Astrocyte of the hippocampus (primary cell): ENCODE measurements around the gene HOXA3.
A peak's percentile ranks its signal among the peaks of the same experiment; 100 is the strongest.

Source experiments
- DNase-seq: peaks from one replicate; pipeline ENCODE4 v3.0.0; 2011; ENCODE audit warnings: low read depth, low spot score

Gene HOXA3

DNA sequence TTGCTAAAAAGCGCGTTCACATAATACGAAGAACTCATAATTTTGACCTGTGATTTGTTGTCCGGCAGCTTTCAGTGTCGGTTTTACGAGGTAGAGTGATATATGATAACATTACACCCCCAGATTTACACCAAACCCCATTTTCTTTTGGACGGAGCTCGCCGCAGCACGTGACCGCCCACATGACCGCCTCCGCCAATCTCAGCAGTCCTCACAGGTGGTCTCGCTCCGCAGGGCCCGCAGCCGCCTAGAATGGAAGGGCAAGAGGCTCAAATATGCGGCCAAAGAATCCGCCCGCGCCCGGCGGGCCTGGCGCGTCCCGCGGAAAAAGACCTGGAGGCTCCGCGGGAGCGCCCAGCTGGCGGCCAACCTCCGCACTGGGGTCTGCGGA, 4.1 kb upstream of the HOXA3 start, which contains the start of gene HOXA7:
TSS of gene HOXA7 (minus strand) at position 168 of the 391 bp plus-strand sequence. CDS start at position 38, 130 bp downstream.
- DNase-seq: no peak

DNA sequence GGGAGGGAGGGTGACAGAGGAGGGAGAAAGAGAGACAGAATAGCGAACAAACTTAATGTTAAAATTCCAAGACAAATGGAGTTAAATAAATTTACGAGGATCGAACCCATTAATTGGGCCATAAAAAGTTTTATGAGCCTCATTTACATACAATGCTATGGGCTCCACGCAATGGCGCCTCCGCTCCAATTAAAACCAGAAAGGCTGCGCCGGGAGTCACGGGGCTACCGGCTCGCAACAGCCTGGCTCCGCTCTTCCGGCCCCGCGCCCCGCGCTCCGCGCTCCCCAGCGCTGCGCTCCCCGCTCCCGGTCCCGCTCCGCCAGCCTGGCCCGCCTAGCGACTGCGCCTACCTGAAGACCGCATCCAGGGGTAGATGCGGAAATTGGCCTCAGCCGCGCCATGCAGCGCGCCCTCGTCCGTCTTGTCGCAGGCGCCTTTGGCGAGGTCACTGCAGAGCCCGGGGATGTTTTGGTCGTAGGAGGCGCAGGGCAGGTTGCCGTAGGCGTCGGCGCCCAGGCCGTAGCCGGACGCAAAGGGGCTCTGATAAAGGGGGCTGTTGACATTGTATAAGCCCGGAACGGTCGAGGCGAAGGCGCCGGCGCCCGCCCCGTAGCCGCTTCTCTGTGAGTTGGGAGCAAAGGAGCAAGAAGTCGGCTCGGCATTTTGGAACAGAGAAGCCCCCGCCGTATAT, 3.6 kb upstream of the HOXA3 start:
- no peak for DNase-seq

DNA sequence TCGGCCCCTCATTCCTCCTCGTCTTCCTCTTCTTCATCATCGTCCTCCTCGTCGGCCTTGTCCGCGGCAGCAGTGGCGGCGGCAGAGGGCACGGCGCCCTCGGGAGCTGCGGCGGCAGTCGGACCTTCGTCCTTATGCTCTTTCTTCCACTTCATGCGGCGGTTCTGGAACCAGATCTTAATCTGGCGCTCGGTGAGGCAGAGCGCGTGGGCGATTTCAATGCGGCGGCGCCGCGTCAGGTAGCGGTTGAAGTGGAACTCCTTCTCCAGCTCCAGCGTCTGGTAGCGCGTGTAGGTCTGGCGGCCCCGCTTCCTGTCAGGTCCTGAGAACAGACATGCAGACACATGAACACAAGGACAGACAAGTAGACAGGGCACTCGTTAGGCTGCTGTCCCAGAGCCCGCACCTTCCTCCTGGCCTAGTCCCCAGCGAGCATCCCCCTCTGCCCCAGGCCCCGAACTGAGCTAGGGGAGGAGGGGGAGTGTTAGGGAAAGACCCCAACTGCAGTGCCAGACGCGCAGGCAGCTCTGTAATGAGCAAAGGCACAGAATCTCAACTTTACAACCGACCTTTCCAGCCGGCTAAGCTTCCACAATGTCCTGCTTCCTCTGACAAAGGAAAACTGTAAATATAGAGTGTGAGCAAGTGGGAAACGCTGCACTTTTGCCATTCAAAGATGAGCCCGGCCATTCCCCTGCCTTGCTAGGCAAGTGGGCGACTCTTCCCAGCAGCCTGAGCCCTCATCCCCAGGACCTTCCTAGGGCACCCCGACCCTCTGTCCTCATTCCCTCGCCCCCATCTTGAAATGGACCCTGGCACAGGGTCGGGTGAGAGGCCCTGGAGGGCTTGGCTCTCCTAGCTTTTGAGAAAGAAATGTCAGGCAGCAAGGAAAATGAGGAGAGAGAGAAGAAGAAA, 2.8 kb upstream of the HOXA3 start:
- no peak for DNase-seq

DNA sequence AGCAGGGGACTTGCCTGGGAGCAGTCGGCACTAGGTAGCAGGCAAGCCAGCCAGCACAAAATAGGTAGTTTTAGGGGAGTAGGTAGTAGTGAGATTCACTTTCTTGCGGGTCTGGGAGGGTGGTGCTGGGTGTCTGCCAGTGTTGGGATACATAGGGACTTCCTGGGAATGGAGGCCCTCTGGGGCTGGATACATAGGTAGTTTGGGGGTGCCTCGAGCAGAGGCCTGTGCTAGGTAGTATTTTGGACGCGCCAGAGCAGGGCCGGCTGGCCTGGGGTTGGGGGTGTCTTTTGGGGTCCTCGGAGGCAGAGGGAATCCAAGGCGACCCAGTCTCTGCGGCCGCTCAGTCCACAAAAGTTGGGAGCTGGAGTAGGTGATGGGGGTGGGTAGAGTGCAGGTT, 2.0 kb upstream of the HOXA3 start:
- no peak for DNase-seq

DNA sequence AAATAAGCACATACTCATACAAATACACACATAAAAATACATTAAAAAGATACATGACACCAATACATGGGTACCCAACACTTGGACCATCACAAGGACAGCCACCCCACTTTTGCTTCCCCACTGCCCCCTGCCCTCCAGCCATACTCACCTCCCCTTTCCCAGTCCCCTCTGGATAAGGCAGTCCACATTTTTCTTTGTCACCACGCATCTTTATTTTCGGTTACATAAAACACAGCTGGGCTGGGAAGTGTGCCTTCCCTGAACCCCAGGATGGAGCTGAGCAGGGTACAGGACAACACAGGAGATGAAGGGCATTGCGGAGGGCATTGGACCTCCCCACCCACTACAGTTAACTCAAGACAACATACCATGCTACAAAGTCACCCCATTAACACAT, 1.1 kb upstream of the HOXA3 start:
- no peak for DNase-seq

DNA sequence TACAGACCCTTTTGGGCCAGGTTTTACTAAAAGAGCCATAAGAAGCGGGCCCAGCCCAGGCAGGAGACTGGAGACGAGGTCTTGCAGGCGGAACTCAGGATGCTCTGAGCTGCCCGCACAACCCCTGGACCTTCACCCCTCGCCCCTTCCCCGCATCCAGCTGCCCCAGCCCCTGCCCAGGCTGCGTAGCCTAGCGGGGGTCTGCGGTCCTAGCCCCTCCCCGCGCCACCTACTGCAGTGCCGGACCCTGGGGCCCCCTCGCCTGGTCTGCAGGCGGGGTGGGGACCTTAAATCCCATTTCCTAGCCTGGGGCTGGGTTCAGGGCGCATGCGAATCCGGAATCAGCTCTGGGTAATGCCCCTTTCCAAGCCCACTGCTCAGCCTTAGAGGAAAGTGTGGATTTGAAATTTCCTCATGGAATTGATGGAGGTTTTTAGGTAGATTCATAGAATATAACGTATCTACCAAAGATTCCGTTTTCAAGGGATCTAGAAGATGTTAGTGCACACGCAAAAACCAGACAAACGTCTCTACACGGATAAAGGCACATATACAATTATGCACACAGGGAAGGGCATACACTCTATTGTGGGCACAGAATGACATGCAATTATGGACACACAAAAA, 546 bp upstream of the HOXA3 start:
- no peak for DNase-seq

DNA sequence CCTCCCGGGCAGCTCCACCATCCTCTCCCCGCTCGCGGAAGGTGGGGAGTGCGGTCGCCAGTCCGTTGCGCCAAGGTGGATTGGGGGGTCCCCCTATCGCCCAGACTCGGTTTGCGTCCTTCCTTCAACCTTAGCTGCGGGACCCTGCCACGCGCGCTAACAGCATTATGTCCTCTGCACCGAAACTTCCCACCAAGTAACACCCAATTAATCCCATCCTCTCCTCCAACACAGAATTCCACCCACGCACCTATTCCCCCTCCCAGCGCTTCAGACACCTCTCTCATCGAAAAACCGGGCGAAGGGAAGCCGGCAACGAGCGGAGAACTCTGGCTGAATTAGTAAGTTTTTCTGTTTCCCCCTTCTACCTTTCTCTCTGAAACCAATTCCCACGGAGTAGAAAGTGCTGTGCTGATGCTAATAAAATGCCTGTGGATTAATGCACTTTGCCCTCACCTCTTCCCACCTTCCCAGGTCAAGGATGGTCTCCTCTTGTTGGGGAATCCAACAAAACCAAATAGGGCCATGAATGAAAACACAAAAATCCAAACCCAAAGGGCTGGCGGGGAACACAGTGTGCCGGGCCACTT, 947 bp downstream of the HOXA3 start:
- DNase-seq: no peak

DNA sequence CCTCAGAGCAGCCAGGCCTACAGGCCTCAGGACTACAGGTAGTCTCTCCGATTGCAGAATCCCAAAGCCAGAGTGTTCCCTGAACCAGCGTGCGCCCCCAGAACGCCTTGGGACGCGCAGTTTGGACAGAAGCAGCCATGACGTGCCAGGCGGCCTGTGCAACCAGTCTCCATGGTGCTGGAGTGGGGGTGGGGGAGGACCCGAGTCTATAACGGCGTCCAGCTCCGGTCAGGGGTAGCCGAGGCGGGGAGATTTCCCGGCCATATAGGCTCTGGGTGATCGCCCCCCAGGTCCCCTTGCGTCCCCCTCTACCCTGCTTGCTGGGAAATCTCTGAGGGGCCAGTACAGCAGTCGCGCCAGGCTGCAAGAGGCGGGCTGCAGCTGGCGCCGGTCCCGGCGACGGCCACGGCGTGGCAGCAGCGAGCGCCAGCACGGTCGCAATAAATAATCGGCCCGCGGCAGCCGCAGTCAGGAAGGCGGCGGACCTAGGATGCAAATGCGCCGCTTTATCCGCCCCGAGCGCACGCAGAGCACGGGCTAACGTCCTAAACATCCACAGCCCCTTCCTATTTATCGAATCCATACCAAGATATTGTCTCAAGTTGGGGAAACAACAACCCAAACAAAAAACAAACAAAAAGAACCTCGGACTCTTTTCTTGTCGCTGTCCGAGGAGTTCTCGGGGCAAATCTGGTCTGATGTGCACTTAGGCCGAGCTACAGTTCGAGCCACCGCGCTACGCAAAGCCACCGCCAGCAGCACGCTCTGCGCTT, 1.6 kb downstream of the HOXA3 start:
- peak; percentile 78 for DNase-seq

DNA sequence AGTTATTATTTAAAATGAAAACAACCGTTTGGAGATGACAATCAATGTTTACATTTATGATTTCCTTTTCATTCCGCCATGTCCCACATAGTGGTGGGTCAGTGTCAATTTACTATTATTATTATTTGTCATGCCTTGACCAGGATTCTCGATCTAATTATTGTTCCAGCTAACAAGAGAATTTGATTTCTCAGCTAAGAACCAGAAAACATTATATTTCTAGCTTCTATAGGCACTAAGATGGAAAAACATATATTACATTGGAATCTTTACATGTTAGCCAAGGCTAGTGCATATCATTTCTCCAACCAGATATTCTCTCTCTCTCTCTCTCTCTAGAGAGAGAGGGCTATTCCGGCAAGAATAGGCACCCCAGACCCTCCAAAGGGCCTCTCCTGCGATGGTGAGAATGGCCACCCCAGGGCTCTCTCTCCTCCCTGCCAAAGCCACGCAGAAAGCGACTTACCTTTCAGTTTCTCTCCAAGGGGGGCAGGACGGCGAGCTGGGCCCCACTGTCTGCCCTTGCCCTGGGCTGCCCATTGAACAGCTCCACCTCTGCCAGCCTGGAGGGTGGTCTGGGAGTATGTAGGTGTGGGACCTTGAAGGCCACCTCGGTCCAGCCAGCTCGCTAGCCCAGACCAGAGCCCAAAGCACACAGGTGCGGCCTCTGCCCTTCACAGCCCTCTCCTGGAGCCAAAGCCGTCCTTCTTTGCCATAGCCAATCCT, 2.4 kb downstream of the HOXA3 start:
- DNase-seq: no peak

DNA sequence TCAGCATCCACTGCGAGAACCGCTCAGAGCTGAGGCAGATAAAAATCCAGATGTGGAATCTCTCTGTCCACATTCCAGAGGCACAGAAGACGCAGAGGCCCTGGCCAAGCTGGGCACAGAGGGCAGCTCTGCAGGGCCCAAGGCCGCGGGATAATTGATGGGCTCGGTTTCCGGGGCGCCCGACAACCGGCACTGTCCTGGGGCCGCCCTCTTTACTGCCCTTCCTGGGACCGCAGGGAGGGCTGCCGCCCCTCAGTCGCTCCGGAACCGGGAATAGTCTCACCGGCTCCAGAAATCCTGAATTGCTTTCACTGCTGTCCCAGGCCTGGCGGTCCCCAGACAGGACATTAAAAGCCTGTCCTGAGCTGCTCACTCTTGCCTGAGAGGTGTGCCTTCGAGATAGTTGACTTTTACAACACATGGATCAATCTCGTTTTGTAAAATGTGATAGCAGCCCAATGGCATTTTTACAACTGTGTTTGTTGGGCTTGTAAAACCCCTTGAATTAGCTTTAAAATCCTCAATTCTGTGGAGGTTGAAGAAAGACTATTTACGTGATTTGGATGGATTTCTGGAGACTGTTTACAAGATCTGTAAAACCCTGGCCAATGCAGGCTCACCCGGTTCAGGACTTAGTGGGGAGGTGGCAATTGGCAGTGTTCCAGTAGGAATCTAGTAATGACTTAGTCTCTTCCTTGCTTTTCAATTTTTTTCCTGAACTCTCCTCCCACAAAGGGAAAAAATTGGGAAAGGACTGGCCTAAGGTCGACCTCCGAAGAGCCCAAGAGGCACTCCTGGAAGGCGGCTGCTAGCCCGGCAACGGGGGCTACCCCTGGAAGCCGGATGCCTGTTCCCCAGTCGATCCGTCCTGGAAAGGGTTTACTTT, 3.4 kb downstream of the HOXA3 start:
- no peak for DNase-seq

DNA sequence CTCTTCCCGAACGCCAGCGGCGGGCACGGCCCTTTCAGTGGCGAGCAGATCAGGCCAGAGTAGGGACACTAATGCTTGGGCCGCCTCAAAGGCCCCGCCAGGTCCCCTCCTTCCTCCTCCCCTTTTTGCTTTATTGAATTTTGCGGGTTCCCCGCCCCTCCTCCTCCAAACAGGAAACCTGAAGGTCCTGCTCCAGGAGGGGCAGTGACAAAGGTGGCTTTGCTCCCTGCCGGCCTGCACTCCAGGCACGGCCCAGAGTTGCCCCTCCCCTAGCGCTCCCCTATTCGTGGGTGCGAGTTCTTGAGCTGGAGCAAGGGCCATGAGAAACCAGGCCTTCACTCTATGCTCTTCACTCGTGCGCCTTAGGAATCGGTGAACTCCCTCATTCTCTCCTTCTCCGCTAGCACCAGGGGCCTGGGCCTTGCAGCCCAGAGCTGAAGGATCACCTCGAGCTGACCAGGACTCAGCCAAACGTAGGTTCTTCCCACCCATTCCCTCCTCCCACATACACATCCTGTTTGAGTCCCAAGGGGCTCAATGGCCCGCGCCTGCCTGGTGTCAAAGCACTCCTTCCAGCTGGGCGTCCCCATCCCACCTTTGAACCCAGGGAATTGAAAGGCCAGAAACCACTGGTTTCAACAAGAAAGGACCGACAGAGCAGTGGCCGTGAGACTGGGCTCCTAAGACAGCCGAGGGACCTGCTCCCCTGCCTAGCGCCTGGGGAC, 4.2 kb downstream of the HOXA3 start:
- DNase-seq: no peak

DNA sequence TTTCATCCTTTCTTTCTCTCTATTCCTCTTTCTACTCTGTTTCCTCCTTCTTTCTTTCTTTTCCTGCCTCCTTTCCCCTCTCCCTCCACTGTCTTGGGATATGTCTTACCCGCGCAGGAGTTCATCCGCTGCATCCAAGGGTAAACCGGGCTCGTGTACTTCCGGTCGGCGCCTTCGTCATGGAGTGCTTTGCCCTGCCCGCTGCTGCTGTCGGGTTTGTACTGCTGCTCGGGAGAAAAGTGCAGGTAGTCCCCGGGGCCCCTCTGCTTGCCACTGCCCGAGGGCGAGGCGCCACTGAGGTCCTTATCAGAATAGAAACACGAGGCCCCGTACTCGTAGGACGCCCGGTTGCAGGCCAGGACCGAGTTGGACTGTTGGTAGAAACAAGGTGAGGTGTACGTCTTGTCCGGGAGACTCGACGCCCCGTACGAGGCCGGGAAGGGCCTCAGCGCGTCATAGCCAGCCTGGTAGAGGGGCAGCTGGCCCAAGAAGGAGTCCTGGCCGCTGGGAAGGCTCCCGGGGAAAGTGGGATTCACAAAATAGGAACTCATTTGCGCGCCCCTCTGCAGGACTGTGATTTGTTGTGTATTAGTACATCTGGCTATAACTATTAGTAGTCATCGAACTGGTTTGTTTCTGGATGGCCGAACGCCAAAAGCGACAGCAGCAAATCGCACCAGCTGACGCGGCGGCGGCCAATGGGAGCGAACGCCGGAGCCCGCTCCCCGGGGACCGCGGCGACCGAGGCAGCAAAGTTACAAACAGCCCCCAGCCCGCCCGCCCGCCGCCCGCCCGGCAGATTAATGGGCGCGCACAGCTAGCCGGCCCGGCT, 5.0 kb downstream of the HOXA3 start, which contains the start of gene HOXA6:
TSS of gene HOXA6 (minus strand) at position 576 of the 832 bp plus-strand sequence. CDS start at position 551, 25 bp downstream.
- no peak for DNase-seq

DNA sequence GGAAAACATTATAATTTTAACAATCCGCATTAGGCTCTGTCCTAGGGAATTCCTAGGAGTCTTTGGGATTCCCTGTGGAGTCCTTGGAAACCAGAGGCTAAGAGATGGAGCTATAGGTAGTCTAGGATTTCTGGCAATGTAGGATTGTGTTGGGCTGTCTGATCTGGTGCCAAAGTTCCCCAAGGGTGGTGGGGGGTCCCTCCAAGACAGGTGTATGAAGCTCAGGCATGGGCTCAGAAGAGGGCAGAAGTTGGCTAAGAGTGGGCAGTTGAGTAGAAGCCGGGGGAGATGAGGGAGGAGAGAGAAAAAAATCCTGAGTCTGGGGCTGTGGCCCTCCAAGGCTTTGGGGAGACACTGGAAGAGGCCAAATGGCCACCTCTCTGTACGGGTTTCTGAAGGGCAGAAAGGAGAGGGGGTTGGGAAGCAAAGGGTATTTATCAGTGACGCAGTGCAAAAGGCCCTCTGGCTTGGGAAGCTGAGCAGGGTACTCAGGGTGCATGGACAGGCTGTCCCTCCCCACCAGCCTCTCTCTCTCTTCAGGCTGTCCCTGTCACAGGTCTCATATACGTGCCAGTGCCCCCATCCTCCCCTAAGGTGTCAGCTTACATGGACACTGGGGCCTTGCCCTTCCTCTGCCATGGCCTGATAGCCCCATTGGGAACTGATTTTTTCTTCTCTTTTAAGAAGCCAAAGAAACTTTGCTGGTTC, 5.7 kb downstream of the HOXA3 start:
- DNase-seq: no peak

DNA sequence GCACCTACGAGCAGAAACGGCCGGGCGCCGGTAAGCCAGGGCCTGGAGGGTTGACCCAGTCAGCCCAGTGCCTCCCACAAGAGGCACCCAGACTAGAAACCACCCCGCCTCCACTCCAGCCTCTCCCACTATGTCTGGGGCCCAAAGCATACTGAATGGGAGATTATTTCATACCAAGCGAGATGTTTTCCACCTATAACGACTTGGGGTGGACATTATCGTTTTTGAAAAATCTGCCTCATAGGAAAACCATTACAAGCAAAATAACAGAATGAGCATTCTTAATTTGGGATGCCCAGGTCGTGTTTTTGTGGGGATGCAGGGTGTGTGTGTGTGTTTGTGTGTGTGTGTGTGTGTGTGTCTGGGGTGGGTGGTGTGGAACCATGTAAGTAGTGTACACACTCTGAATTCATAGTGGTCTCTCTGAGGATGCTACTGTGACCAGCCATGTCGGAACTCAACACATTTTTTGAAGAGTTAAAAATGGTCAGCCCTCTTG, 6.4 kb downstream of the HOXA3 start:
- no peak for DNase-seq

DNA sequence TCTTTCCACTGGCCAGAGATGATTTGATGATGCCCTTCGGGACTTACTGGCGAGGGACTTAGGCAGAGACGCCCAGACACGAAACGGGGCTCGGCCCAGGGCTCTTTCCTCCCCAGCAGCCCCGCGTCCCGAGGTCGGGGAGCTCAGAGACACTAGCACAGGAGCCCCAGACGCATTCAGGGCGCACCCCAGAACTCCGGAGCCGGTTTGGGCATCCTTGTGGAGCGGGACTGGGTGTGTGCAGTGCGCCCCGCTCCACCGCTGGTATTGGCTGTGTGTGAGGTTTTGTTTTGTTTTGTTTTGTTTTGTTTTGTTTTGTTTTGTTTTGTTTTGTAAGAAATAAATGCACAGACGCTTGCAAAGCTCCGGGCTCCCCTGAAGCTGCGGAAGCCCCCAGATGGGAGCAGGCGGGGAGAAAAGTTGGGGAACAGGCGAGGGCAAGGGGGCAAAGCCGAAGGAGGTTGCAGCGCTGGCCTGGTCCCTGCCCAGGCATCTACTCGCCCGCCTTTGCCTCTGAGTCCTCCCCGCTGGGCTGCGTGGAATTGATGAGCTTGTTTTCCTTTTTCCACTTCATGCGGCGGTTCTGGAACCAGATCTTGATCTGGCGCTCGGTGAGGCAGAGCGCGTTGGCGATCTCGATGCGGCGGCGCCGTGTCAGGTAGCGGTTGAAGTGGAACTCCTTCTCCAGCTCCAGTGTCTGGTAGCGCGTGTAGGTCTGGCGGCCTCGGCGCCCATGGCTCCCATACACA, 7.0 kb downstream of the HOXA3 start:
- DNase-seq: no peak

DNA sequence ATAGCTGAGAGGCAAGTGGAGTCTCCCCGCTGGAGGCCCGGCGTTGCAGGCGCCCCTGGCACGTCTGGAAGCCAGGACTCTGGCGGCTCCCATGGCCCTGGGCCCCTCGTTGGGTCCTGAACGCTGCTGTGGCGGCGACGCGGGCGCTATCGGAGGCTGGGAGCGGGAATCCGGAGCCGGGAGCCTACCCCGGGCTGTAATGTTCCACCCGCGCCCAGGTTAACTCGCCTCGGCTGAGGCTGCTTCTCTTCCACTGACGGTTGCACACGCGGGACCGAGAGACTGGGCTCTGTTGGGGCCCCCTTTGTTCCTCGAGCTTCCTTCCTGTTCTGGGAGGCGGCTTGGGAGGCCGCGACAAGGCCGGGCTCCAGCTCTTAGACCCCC, 7.6 kb downstream of the HOXA3 start:
- DNase-seq: no peak
